ENCODE data around the gene NDUFC1.

NDUFC1 gene

DNA sequence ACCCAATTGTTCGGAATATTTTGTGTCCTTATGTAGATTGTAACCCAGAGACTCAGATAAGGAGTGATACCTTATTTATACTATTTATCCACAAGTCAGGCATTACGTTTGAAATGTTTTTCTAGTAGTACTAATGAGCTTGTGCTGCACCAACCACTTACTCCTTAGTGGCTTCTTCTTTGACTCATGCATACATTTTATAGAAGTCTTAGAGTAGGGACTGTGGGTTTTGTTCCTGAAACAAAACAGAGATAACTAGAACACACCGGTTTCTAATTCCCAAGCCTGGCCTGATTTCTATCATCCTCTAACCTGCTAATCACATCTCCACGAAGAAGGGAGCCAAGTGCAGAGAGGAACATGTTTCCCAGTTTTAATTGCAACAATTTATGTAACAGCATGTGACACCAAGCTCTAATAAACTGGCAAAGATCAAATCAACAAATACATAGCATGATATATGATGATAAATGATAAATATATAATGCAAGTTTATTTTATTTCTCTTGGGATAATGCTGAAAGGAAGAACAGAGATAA lies 54.5 kb downstream of the NDUFC1 start:
- DNase-seq (ENCODE audit: low read depth, low spot score) = peak; percentile 38

DNA sequence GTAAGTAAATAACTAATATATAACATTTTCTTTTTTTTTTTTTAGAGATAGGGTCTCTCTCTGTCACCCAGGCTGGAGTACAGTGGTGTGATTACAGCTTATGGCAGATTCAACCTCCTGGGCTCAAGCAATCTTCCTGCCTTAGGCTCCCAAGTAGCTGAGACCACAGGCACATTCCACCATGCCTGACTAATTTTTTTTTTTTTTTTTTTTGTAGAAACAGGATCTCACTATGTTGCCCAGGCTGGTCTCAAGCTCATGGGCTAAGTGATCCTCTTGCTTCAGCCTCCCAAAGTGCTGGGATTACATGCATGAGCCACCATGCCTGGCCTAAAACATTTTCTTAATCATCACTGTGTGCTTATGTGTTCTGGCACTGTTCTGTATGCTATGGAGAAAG lies 55.0 kb downstream of the NDUFC1 start:
- no peak for DNase-seq (ENCODE audit: low read depth, low spot score)

DNA sequence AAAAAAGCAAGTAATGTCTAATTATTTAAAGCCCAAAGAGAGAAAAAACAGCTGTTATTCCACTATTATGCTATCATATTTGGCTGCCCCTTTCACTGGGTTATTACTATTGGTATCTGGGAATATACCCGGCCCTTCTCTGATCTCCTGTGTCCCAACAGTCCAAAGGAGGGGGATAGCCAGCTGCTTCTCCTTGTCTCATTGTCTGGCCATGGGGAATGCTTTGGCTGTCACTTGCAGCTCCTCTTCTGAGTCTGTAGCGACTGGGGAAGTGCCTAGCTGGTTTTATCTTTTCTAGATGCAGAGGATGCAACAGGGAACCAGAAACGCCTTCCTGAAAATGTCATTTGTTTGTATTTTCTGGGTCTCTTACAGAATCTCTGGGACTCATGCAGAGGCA lies 56.1 kb downstream of the NDUFC1 start:
- DNase-seq (ENCODE audit: low read depth, low spot score) = no peak

DNA sequence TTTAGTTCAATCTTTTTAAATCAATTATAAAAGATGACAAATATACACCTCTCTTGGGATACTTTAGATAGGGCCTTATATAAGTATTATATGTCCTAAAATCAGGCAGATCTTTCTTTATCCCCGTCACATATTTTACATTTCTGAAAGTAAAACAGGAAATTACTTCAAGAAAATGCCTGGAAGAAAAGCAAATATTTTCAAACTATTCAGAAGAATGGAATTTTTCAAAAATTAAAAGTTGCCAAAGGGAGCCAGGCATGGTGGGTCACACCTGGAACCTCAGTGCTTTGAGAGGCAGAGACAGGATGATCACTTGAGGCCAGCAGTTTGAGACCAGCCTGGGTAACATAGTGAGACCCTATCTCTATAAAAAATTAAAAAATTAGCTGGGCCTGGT lies 56.7 kb downstream of the NDUFC1 start:
- no peak for DNase-seq (ENCODE audit: low read depth, low spot score)

DNA sequence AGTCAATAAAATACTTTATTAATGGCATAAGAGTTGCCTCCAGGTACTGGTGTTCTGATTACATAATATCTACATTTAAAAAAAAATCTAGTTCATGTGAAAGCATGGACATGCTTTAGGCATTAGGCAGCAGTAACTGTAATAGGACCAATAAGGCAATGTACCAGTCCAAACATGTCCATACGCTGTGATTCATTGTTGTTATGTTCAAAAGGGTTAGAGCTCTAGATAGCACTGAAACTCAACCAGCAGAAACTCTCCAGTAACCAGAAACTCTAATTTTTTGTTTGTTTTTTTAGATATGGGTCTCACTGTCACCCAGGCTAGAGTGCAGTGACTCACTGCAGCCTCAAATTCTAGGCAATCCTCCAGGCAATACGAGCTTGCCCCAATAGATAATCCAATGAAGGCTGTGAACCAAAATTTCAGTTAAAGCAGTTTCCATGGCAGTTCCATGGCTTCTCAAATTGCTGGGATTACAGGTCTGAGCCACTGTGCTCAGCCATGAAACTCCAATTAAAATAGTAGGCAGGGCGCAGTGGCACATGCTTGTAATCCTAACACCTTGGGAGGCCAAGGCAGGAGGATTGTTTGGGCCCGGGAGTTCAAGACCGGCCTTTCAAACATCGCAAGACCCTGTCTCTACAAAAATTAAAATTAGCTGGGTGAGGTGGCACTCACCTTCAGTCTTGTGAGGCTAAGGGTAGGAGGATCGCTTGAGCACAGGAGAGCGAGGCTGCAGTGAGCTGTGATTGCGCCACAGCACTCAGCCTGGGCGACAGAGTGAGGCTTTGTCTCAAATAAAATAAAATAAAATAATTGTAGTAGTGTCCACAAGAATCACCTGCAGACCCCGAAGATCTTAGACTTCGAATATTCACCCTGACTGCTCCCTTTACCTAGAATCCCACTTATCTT lies 58.6 kb downstream of the NDUFC1 start:
- DNase-seq (ENCODE audit: low read depth, low spot score) = peak; percentile 94

DNA sequence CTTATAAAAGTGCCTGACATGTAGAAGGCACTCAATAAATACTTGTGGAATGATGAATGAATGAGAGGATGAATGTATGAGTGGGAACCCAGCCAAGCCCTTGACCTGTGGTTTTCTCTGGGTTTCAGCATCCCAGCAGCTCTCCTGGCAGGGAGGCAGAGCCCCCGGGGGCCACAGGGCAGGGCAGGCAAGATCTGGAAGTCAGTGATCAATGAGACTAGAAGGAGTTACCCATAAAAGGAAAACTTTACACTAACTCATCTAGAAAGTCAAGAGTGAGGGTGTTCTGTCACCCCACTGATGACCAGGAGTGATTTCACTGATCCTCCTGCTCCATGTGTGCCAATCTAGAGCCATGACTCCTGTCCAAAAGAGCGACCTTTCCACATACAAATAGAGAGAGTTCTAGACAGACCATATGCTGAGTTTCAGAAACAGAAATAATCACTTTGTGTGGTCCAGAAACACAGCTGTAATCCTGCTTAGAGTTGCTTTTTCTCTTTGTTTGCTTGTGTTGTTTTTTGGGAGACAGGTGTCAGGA lies 59.7 kb downstream of the NDUFC1 start:
- peak; percentile 76 for DNase-seq (ENCODE audit: low read depth, low spot score)

DNA sequence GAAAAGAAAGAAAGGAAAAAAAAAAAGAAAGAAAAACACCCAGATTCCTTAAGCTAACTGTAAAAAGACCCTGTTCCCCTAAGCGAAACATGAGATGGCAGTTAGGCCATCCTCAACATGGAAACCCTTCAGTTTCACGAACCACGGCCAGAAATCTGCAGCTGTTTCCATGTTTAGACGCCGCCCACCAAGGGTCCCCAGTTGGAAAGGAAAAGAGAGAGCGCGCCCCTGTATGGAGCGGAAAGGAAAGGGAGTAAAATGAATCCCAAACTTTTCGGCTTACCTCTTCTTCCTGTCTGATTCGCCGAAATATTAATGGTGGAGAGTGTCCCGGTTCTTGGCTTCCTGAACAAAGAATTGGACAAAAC lies 60.5 kb downstream of the NDUFC1 start:
- DNase-seq (ENCODE audit: low read depth, low spot score) = no peak

DNA sequence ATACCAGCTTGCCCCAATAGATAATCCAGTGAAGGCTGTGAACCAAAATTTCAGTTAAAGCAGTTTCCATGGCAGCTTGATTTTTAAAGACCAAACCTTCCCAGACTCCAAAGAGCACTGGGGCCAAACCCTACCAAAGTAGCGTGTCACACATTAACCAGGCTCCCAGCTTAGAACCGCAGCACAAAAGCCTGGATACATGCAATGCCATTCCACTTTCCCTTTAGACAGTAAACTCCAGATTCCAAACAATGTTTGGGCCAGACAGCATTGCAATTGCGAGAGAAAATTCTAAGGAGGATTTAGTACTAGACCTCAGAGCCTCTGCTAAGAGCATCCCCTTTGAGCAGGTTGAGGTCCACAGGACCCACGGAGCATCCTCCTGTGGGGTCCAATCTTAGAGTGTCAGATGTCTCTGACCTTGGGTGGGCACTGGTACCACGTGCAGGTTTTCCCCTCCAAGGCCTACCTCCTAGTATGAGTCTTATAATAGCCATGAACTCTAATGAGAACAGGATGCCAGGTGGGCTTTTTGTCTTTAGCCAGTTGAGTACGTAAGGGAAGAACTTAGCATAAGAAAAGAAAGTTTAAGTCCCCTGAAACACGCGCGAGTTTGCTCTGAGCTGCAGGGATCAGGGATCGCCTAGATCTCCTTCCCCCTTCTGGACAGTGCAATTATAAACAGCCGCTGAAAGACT lies 61.0 kb downstream of the NDUFC1 start:
- no peak for DNase-seq (ENCODE audit: low read depth, low spot score)

All from astrocyte of the hippocampus (primary cell).